ENCODE measurements around the gene MRFAP1. TPM values are rescaled to one million over a fixed set of nuclear protein-coding genes. Genes with fewer than 3 reads are reported as not detected.

MRFAP1 gene
- total RNA-seq, 2 experiments from 2014 or later = 172 to 181 TPM

- ChIA-PET POLR2A (no interaction called here), CTCF (no interaction called here)
- Histone ChIP-seq H3K36me3 (ENCODE audit: insufficient read depth, low read length) (peaks cover 66% of the 10 kb centered on the region), H3K4me3 (ENCODE audit: low read length) (no peak overlapping the region), H3K27me3 (ENCODE audit: control insufficient read depth in 1 of 2, insufficient read depth in 2 of 2, low read length in 2 of 2) (no peaks in the 10 kb centered on the region), H3K27ac (ENCODE audit: low read depth in 1 of 2, low read length in 2 of 2) (no peak overlapping the region), H3K4me1 (ENCODE audit: insufficient read depth, low read length) (no peaks in the 10 kb centered on the region), H3K9me3 (ENCODE audit: control insufficient read depth in 1 of 2, insufficient read depth in 1 of 2, low read length in 2 of 2) (peaks cover 0 to 14% of the 10 kb centered on the region in 2 experiments)
- Mint-ChIP-seq H3K36me3 (ENCODE audit: low read depth) (peaks cover 83% of the 10 kb centered on the region), H3K4me1 (ENCODE audit: low read depth) (no peaks in the 10 kb centered on the region), H3K27me3 (no peaks in the 10 kb centered on the region), H3K27ac (no peak overlapping the region), H3K9me3 (no peaks in the 10 kb centered on the region), H3K4me3 (no peak overlapping the region)
- intact Hi-C loops (cut with DNase I, micrococcal nuclease) = no loop called here
- DNase-seq (no peak), ATAC-seq (ENCODE audit: poor library complexity) (no peak)
- no peak for TF ChIP-seq CTCF (IDR thresholded peaks at IDR 0.05)
Measured at GRCh38 chr4:6617246-6617645, 23.2 kb upstream of the MRFAP1 start.

- Histone ChIP-seq H3K9me3 (ENCODE audit: control insufficient read depth in 1 of 2, insufficient read depth in 1 of 2, low read length in 2 of 2) (peaks cover 0 to 14% of the 10 kb centered on the region in 2 experiments), H3K36me3 (ENCODE audit: insufficient read depth, low read length) (peaks cover 57% of the 10 kb centered on the region), H3K4me1 (ENCODE audit: insufficient read depth, low read length) (no peaks in the 10 kb centered on the region), H3K4me3 (ENCODE audit: low read length) (no peak overlapping the region), H3K27me3 (ENCODE audit: control insufficient read depth in 1 of 2, insufficient read depth in 2 of 2, low read length in 2 of 2) (no peaks in the 10 kb centered on the region), H3K27ac (ENCODE audit: low read depth in 1 of 2, low read length in 2 of 2) (no peak overlapping the region)
- H3K9me3 Mint-ChIP-seq = no peaks in the 10 kb centered on the region
- H3K4me1 Mint-ChIP-seq (ENCODE audit: low read depth) = no peaks in the 10 kb centered on the region
- H3K36me3 Mint-ChIP-seq (ENCODE audit: low read depth) = peaks cover 73% of the 10 kb centered on the region
- DNase-seq = no peak
- intact Hi-C loops (cut with DNase I, micrococcal nuclease) = no loop called here
- ATAC-seq (ENCODE audit: poor library complexity) = no peak
- H3K27me3 Mint-ChIP-seq = no peaks in the 10 kb centered on the region
- ChIA-PET POLR2A (no interaction called here), CTCF (no interaction called here)
- H3K4me3 Mint-ChIP-seq = no peak overlapping the region
- H3K27ac Mint-ChIP-seq = no peak overlapping the region
- TF ChIP-seq CTCF (IDR thresholded peaks at IDR 0.05) = no peak
Measured at GRCh38 chr4:6618386-6619115, 21.9 kb upstream of the MRFAP1 start.

- intact Hi-C loops (cut with DNase I, micrococcal nuclease) = no loop called here
- H3K4me1 Mint-ChIP-seq (ENCODE audit: low read depth) = no peaks in the 10 kb centered on the region
- peaks cover 0 to 14% of the 10 kb centered on the region in 2 experiments for H3K9me3 ChIP-seq (ENCODE audit: control insufficient read depth in 1 of 2, insufficient read depth in 1 of 2, low read length in 2 of 2)
- ChIA-PET CTCF (no interaction called here), POLR2A (no interaction called here)
- H3K27ac ChIP-seq (ENCODE audit: low read depth in 1 of 2, low read length in 2 of 2) = no peak overlapping the region
- no peaks in the 10 kb centered on the region for H3K9me3 Mint-ChIP-seq
- no peak for ATAC-seq (ENCODE audit: poor library complexity)
- H3K36me3 Mint-ChIP-seq (ENCODE audit: low read depth) = peaks cover 68% of the 10 kb centered on the region
- TF ChIP-seq CTCF (IDR thresholded peaks at IDR 0.05) = no peak
- DNase-seq = no peak
- no peak overlapping the region for H3K4me3 ChIP-seq (ENCODE audit: low read length)
- no peaks in the 10 kb centered on the region for H3K27me3 ChIP-seq (ENCODE audit: control insufficient read depth in 1 of 2, insufficient read depth in 2 of 2, low read length in 2 of 2)
- peaks cover 52% of the 10 kb centered on the region for H3K36me3 ChIP-seq (ENCODE audit: insufficient read depth, low read length)
- no peak overlapping the region for H3K27ac Mint-ChIP-seq
- no peak overlapping the region for H3K4me3 Mint-ChIP-seq
- no peaks in the 10 kb centered on the region for H3K4me1 ChIP-seq (ENCODE audit: insufficient read depth, low read length)
- no peaks in the 10 kb centered on the region for H3K27me3 Mint-ChIP-seq
Measured at GRCh38 chr4:6619116-6619465, 21.4 kb upstream of the MRFAP1 start.

All from CD4-positive, alpha-beta T cell (primary cell).